ENCODE results near the gene AGAP9.
"Not testable (repeated sequence)": the region's sequence is repeated elsewhere in the genome, so short reads cannot be mapped to it uniquely, and the experiment has no call there.

The AGAP9 gene

DNA sequence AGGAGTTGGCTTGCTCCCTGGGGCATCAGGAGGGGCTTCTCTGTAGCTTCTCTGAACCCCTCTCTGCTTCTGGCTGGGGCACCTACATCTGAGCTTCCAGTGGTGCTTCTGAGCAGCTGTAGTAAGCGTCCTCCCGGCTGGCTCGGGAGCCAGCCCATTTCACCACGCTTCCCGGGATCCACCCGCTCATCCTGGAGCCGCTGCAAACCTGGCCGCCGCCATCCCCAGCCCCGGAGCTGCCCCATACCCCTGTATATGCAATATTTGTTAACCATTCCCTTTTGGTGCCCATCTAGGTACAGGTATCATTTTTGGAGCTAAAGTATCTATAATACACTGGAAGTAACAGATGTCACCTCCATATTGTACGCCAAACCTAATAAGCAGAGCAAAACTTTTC is 38.7 kb downstream of the AGAP9 start:
- not testable (repeated sequence) for DNase-seq

DNA sequence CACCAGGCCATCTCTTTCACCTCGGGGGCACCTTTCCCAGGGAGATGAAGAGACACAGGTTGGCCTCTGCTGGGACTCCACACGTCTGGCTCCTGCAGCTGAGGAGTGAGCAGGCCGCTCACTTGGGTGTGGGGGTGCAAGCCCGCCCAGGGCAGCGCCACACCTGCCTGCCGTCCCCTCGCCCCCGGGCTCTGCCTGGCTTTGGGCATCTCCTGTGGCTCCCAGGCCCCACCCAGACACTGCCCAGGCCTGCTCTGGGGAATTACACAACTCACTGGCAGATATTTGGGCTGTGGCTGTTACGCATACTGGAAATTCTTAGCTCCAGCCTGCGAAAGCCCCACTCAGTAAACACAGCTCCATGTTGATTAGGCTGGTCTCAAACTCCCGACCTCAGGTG is 39.5 kb downstream of the AGAP9 start, which contains the start of gene ANXA8:
Gene ANXA8 (minus strand): TSS at position 193 of the 400 bp plus-strand sequence. CDS start 182 bp downstream, at position 11.
- DNase-seq: not testable (repeated sequence)

DNA sequence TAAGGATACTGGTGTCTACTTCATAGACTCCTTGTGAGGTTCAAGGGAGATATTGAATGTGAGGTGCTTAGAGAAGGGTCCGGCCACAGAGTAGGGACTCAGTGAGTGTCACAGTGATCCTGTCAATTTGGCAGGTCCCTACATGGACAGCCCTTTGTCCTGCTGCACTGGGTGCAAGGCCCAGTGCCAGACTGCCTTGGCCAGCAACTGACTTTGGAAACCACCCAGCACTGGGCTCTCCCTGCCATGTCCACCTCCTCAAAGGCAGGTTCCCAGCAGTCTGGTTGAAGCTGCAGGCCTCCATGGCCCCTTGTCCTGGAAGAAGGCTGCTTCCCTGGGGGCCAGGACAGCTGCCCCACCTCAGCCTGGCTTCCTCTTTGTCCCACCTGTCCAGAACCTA is 41.1 kb downstream of the AGAP9 start:
- not testable (repeated sequence) for DNase-seq

DNA sequence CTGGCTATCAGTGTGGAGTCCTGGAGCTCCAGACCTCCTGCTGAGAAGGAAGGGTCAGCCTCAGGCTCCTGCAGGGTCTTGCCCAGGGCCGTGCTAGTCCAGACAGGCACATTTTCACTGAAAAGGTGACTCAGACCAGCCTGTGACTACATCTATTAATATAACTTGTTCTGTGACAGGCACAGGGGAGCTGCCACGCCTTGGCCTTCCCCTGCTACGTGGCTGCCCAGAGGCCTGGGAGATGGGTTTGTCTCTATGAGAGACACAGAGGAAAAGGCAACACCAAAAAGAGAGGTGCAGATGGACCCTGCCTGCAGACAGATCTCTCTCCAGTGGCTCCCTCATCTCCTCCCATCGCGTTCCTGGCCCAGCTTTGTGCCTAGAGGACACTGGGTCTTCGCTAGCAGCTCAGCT is 41.7 kb downstream of the AGAP9 start:
- not testable (repeated sequence) for DNase-seq

DNA sequence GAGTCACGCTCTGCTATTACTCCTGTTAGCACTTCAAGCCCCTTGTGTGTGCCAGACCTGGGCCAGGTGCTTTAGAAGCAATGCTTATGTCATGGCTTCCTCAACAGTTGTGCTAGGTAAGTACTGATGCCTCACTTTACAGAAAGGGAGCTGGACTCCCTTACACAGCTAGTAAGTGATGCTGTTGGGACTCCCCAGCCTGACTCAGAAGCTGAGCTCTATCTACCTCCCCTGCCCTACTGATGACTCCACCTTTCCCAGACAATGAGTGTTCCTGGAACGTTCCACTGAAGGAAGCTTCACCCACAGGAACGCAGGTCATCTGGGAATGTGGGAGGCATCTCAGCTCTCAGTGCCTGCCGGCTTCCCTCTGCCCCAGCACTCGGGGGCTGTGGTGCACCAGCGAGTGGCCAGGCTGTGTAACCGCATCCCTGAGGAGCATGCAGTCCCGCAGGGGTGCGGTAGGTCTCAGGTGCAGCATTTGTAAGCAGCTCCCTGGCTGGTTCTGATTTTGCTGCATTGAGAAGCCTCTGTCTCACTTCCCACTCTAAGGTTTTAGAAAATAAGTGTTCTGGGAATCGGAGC is 42.2 kb downstream of the AGAP9 start:
- DNase-seq: not testable (repeated sequence)

DNA sequence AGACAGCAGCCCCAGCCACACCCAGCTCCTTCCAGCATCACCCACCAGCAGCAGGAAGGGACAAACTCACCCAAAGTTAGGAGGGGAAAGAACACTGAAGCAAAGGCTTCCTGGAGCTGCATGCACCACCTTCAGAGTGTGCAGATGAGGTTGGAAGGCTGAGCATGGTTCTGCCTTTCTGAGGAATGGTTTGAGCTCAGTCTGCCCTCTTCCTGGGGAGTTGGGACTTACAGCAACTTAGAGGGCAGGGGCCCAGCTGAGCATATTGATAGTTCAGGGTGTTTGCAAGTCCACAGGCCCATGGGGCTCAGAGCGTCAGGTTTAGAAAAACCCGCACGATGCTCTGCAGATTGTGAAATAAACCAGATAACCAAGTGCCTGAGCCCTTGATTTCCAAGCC is 43.3 kb downstream of the AGAP9 start:
- DNase-seq: not testable (repeated sequence)

DNA sequence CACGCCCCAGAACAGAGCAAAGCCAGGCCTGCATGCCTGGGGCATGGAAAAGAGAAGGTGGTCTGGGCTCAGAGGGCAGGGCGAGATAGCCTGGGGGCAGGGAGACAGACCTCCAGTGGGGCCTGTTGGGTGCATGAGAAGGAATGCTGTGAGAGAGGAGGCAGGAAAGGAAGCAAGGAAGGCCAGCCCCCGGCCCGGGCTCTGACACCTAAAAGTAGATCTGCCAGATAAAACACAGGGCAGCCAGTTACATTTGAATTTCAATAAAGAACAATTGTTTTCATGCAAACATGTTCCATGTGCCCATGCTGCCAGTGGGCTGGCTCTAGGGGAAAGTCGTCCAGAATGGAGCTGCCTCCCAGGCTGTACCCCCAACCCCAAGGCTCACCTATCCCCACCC is 45.3 kb downstream of the AGAP9 start:
- DNase-seq: not testable (repeated sequence)

DNA sequence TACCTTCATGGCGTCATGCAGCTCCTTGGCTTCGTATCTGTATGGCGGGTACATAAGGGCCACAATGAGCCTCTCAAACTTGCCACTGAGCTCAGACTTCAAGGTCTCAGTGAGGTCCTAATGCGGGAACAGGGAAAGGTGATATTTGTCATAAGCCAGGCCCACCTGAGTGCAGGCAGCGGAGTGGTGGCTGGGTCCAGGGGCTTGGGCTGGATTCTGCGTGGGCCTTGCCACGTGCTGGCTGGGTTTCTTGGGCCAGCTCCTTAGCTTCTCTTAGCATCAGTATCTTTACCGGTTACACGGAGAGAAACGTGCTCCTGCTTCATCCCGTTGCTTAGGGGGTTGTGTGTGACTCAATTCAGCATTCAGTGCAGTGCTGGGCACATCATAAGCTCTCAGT is 46.4 kb downstream of the AGAP9 start:
- DNase-seq: not testable (repeated sequence)

DNA sequence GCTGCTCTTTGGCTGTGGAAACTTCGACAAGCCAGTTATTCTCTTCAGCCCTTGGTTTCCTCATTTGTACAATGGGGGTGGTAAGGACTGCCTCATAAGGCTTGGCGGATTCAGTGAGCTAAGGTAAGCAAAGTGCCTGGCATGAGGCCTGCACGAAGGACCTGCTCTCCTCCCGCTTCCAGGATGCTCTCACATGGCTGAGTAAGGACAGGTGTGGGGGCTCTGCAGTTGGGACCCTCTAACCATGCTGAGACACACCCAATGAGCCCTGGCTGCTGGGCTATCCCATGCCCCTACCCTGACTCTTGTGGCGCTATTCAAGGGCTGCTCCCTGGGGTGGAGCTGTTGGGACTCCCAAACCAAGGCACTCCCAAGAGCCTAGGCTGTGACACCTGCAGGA is 48.3 kb downstream of the AGAP9 start:
- not testable (repeated sequence) for DNase-seq

DNA sequence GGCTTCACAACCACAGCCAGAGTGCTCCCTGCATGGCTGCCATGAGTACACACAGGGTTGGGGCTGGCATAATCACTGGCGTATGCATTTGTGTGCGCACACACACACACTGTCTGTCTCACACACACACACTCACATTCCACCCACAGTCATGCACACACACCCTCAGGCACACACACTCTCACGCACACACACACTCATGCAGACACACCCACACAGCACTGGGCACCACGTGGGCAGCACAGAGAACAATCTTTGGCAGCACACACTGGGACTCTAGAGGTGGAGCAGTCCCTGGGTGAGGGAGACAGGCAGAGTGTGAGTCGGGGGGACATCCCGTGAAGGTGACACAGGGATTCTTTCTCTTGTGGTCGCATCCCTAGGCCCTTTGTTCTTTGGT is 49.9 kb downstream of the AGAP9 start:
- DNase-seq: not testable (repeated sequence)

DNA sequence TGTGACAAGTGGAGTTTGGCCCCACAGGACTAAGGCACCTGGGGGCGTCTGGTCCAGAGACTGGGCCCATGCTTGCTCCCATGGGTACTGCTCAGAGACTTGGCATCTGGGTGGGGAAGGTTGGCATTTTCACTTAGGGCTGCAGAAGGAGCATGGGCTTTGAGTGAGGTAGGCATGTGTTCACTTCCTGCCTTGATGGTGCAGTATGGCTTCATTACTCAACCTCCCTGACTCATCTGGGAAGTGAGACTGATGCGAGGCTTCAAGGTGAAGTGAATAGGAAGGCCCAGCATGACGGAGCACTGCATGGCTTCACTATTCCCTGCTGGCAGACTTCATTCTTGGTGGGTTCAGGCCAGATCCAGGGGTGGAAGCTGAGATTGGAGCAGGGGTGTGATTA is 50.8 kb downstream of the AGAP9 start:
- not testable (repeated sequence) for DNase-seq

DNA sequence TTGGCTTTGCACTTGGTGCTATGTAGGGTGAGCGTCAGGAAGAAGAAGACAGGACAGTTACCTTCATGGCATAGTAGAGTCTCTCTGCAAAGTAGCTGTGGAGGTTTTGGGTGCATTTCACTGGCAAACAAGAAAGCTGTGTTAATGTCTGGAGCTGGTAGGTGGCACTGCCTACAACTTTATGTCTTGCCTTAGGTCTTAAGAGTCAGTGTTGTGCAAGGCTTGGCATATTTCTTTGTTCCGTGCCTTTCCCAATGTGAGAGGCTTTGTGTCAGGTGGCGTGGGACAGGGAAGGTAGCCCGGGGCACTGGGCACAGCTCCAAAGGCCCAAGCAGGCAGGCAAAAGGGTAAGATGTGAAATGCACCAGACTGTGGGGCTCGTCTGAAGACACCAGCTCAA is 51.4 kb downstream of the AGAP9 start:
- DNase-seq: not testable (repeated sequence)

DNA sequence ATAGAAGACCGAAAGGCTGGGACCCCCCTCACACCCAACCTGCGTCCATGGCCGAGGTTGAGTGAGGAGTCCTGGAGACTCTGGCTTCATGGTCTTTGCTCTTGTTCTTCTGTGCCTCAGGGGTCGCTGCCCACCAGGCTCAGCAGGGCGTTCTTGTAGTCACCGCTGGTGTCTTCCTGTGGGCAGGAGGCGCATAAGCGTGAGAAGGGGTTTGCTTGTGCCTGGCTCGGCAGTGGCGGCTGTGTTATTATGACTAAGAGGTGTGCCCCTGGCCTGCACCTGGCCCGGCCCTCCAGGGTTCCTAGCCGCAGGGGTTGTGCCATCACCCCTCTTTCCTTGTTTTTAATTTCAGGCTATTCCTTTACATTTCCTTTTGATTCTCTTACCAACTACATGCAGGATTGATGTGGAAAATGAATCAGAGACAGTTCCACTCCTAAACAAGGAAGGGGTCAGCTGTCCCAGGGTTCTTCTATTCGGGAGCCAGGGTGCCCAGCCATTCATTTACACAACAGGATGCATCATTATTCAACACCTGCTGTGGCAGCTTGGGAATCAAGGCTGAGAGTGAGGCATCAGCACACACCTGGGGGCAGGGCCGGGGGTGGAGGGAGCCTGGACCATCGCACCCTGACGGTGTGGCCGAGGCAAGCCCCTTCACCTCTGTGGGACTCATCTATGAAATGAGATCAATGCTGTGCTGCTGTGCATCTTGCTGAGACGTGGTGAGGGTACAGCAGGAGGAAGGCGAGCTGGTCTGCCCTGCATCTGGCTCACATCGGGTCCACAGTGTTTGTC is 54.5 kb downstream of the AGAP9 start:
- not testable (repeated sequence) for DNase-seq

DNA sequence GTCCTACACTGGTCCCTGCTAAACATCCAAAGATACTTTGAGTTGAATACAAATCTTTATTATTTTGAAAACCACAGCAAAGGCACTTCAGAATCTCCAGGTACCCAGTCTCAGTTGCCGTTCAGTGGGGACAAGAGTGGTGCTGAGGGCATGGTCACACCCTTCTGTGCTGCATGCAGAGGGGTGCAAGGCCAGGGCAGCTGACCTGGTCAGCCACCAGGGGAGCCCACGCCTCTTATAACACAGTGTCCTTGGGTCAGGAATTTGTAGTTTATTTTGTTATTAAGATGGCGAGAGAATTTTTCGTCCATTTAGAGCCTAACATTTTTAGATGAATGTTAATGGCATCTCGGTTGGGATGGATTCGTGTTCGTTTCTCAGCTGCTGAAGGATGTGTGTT is 55.5 kb downstream of the AGAP9 start:
- DNase-seq: not testable (repeated sequence)

DNA sequence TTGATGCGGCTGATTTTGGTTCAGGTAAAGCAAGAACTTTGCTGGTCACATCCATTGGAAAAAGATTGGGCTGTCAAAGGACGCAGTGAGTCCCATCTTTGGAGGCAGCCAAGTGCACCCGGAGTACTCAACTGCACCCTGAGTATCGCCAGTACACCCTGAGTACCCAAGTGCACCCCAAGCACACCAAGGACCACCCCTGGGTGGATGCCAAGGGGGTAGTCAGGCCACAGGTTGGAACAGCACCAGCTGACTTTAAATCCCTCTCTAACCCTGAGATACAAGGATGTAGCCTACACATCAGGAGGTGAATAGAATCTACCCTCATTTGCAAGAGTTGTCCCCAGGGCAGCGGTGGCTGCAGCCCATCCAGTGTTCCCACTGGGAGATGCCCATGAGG is 56.0 kb downstream of the AGAP9 start:
- not testable (repeated sequence) for DNase-seq

DNA sequence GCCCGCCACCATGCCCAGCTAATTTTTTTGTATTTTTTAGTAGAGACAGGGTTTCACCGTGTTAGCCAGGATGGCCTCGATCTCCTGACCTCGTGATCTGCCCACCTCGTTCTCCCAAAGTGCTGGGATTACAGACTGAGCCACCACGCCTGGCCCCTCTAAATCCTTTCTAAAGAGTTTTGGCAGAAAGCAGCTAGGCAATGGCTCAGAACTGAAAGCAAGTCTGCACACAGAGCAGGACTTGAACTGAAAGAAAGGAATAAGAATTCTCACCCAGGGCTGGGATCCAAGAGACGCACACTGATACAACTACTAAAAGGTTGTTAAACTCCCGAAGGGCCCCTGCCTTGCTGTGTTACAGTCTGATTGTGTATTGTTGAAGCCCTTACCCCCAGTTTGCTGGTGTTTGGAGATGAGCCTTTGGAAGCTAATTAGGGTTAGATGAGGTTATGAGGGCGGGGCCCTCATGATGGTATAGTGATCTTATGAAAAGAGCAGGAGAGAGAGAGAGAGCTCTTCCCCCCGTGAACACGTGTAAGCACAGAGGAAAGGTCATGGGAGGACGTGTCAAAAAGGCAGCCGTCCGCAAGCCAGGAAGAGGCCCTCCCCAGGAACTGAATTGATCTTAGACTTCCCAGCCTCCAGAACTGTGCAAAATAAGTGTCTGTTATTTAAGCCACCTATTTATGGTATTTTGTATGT is 58.1 kb downstream of the AGAP9 start:
- not testable (repeated sequence) for DNase-seq

DNA sequence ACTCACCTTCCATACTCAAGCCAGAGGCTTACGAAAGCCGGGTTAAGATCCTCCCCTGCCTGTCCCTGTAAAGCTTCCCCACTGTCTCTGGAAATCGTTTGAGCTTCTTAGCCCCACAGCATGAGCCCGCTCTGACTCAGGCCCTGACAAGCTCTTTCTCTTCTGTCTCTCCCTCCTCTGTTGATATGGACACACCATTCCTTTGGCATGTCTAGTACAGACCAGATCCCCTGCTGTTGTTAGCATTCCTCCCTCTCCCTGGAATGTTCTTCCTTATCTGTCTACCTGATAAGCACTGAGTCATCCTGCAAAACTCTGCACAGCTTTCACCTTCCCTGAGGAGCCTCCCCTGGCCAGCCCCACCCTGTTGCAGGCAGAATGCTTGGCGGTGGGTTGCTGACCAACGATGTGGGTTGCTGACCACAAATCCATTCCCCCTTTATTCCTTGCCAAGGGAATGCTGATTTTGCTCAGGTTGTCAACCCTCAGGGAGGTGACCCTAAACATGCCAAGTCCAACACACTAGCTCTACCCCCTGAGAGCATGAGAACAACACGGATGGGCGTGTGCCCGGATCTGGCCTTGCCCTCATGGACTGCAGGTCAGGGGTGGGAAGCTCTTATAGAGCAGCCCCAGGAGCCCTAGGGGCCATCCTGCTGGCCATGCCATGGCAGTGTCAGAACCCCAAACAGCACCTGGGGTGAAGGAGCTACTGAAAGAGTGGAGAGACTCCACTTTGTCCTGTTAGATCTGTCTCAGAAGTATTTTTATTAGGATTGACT is 60.7 kb downstream of the AGAP9 start:
- DNase-seq: not testable (repeated sequence)

DNA sequence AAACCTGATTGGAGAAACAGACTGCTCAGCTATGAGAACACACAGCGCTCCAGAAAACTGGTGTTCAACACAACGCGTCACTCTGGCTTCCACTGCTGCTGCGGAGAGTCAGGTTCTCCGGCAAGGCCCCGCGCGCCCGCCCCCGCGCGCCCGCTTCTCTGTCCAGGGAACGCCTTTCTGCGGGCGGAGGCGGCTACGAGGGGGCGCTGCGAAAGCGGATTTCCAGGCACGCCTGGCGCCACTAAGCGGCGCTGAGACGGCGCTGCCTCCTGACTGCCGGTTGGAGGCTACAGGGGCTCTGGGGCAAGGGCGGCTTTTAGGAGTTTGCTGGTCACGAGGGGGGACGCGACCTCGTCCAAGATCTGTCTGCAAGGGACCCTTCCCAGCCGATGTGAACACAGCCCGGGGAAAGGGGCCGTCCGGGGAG is 62.2 kb downstream of the AGAP9 start:
- peak; percentile 9 for DNase-seq

DNA sequence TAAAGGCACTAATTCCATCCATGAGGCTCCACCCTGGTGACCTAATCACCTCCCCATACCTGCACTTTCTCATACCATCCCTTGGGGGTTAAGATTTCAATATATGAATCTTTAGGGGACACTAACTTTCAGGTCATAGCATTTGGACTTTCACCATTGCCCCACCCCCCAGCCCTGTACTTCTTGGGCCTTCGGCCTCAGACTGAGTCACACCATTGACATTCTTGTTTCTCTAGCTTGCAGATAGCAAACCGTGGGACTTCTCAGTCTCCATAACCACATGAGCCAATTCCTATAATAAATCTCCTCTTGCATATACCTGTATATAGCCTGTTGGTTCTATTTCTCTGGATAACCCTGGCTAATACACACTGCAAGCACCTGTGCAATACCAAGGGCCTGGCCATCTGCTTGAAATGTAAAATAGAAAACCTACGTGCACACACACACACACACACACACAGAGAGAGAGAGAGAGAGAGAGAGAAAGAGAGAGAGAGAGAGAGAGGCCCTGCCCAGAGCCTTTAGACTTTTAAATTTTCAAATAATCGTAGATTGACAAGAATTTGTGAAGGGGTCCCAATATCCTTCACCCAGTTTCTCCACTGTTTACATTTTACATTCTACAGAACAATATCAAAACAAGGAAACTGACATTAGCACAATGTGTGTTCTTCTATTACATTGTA is 64.8 kb downstream of the AGAP9 start:
- DNase-seq: no peak

DNA sequence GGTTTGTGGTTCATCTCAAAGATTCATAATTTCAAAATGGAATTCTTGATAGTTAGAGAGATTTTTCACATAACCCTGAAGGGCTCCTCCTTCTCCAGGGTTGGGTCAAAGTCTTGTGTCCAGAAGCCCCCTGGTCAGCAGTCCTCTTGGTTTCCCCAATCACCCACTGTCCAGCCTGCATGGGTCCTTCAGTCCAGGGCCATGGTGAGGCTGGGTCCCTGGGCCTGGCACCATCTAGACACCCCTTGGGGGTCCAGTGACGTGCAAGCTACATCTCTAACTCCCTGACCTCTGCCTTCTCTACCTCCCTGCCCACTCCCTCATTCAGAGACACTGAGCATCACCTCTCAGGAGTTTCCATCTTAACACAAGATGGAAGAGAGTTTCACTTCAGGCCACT is 65.6 kb downstream of the AGAP9 start:
- DNase-seq: no peak

DNA sequence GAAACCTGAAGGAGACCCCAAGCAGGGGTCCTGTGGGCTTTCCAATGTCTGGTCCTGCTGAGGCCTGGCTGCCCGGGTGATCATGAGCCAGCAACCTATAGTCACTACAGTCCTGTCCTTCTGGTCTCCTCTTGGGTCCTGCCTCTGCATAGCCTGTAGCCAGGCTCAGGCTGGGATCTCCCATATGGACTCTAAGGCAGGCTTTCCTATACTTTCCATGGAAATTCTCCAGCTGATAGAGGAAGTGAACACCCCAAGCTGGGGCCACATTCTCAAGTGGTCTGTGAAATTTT is 66.0 kb downstream of the AGAP9 start:
- DNase-seq: no peak

DNA sequence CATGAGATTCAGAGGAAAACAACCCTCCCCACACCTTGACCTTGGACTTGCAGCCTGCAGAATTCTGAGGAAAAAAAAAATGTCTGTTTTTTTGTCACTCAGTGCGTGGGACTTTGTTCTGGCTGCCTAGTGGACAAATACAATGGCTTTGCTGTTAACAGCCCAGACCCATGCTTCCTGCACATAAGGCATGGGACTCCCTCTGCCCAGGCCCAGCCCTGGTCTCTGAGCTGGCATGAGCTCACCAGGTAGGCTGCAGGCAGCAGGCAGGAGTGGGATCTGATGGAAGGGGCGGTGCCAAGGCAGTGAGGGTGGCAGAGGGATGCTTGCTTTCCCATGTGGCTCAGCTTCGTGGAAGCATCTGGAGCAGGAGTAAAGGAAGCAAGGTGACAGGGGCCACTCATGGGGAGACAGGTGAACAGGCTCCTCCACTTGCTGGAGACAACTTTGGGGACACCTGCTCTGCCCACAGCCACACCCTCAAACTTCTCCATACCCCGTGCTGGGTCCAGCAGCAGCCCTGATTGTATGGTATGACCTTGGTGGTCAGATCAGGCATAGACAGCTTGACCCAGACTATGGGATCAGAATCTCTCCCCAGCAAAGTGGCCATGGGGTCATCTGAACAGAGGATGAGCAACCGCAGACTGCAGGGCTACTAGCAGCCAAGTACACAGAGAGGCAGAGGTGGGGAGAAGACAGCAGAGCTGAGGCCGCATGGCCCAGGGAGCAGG is 66.5 kb downstream of the AGAP9 start:
- no peak for DNase-seq
